LHCN-M2 (cell line): ENCODE results near the gene EFR3B. TPM values are rescaled to one million over a fixed set of nuclear protein-coding genes. Genes with fewer than 3 reads are reported as not detected.
A peak's percentile ranks its signal among the peaks of the same experiment; 100 is the strongest.

Source experiments
- DNase-seq: peaks from one replicate; pipeline ENCODE4 v3.0.0-alpha.2; 2012; ENCODE audit warnings: low read depth
- total RNA-seq: library from RNA; depleted of rRNA; stranded (reverse); fragments of >200 nt; gene quantifications from 2 replicates; pipeline ENCODE4 v1.2.3, GENCODE V29; 2014; rRNA removed

The EFR3B gene
- total RNA-seq, 1 experiment from 2014 or later, result 0.34 TPM

- DNase-seq, result no peak
Measured at GRCh38 chr2:25177211-25177611, 135.3 kb downstream of the EFR3B start.

- no peak for DNase-seq
Measured at GRCh38 chr2:25178976-25179375, 137.1 kb downstream of the EFR3B start.

DNA sequence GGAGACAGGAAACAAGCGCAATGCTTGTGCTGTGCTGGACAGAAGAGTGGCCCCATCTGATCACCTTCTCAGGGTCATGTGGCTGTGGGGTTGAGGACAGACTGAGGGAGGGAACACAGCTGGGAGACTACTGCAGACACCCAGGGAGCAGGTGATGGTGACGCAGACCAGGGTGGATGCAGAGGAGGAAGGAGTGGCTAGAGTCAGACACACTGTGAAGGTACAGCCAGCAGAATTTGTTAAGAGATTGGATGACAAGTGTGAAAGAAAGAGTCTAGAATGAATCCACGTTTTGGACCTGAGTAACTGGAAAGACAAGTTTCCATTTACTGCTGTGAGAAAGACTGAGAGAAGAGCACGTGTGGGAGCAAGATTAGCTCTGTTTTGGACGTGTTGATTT lies 142.4 kb downstream of the EFR3B start:
- DNase-seq, result no peak

- DNase-seq, result no peak
Measured at GRCh38 chr2:25187729-25188350, 146.0 kb downstream of the EFR3B start.

GRCh38 chr2:25188405-25188804 lies 146.5 kb downstream of the EFR3B start:
- no peak for DNase-seq

GRCh38 chr2:25190536-25190935 lies 148.7 kb downstream of the EFR3B start:
- no peak for DNase-seq

- DNase-seq, result no peak
Measured at GRCh38 chr2:25194576-25195122, 152.8 kb downstream of the EFR3B start.

DNA sequence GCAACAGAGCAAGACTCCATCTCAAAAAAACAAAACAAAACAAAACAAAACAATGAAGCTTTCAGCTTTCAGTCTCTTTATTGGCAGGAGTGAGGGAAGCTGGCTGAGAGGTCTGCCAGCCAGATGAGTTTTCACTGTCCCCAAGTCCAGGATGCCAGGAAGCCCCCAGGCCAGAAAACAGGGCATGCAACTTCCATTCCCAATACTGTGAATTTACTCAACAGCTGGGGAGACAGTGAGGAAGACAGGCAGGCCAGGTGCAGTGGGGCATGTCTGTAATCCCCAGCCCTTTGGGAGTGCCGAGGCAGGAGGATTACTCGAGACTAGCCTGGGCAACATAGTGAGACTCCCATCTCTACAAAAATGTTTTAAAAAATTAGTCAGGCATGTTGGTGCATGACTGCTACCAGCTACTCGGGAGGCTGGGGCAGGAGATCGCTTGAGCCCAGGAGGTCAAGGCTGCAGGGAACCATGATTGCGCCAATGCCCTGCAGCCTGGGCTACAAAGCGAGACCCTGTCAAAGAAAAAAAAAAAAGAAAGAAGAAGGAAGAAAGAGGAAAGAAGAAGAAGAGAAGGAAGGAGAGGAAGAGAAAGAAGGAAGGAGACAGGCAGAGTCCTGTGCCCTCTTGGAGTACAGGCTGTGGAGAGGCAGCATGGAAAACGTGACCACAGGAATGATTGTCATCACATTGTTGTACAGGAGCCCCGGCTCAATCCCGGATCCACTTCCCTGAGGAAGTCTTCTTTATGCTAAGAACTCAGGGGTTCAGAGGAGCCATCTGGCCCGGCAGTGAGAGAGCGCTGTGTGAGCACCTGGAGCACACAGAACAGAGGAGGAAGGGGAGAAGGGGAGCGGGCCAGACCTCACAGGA lies 155.7 kb downstream of the EFR3B start:
- peak; percentile 16 for DNase-seq

- no peak for DNase-seq
Measured at GRCh38 chr2:25198209-25198525, 156.3 kb downstream of the EFR3B start.

- no peak for DNase-seq
Measured at GRCh38 chr2:25198576-25198975, 156.7 kb downstream of the EFR3B start.

DNA sequence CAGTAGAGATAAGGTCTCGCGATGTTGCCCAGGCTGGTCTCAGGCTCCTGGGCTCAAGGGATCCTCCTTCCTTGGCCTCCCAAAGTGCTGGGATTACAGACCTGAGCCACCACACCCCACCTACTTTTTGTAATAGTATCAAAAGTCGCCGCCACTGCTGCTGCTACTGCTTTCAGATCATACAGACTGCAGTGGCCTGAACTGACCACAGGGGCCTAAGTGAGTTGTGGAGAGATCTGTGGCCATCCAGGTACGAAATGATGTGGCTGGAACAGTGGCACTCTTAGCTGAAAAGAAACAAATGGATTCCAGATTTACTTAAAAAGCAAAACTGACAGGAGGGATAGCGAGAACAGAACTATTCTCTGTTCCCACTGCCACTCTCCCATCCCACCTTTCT lies 159.4 kb downstream of the EFR3B start:
- DNase-seq, result no peak

DNA sequence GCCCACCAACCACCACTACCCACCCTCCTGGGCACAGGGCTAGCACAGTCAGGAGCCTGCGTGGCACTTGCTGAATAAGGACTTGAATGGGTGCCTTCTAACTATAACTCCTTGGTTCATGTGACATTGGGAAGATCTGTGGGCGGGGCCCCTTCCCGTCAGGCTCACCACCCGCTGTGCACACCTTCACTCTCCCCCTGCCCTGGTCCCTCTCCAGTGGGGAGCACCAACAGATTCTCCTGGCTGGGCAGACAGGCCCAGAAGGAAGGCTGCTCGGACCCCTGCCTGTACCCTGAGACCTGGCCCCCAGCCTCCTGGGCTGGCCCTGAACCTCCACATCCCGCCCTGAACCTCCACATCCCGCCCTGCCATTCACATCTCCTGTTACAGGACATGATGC lies 159.9 kb downstream of the EFR3B start:
- DNase-seq, result no peak

DNA sequence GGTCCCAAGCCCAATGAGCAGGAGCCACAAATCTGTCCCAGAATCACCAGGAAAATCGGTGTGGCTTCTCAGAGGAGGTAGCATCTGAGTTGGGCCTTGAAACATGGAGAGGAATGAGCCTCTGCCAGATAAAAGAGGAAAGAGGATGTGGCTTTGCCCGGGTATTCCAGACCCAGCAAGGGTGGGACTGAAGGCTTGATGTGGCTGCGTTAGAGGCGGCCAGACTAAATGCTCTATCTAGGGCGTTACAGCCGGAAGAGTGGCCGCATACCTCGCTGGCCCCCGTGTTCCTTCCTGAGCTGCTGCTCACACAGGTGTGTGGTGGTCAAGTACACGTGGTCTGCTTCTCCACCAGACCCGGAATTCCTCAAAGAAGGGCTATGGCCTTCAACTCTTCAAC lies 160.4 kb downstream of the EFR3B start:
- DNase-seq, result no peak

GRCh38 chr2:25204190-25204838 lies 162.4 kb downstream of the EFR3B start:
- no peak for DNase-seq

DNA sequence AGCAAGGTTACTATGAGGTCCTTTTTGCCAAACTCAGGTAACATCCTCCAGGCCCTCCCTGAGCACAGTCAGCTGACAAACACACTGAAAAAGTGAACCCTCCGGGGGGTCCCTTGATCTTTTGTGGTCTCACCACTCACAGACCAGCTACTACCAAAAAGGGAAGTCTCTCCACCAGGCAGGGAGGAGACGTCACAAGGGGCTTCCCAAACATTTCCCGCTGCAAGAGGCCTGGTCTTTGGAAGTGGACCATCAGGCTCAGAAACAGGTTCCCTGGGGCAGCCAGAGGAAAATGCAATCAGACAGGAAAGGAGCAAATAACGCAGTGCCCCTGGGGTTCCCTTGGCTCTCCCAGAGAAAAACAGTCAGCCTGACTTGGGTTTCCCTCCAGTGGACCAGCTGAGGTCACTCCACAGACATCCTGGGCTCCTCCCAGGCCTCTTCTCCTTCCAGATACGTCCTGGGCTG lies 165.2 kb downstream of the EFR3B start:
- no peak for DNase-seq

Other genes with a start within 250 kb of the EFR3B start
- gene PTRHD1, start 248.7 kb upstream of the EFR3B start, total RNA-seq, result 15.1 and 28.4 TPM in 2 replicates
- 40.6 and 56.1 TPM in 2 replicates for gene CENPO, start 248.7 kb upstream of the EFR3B start, total RNA-seq
- gene ADCY3, start 121.8 kb upstream of the EFR3B start, total RNA-seq, result 23.3 and 24.7 TPM in 2 replicates
- gene DNAJC27, start 70.1 kb upstream of the EFR3B start, total RNA-seq, result 4.2 and 5.6 TPM in 2 replicates
- not detected in 2 replicates for gene POMC, start 126.5 kb downstream of the EFR3B start, total RNA-seq